GM12865 (cell line): ENCODE data around the gene ZBTB20.

ENCODE experiments used
- DNase-seq: peaks from one replicate; pipeline ENCODE4 v3.0.0; 2010; ENCODE audit warnings: low read depth
- H3K4me3 ChIP-seq: 2 replicates; pipeline ENCODE4 v1.5.1; 2011; ENCODE audit warnings: mild to moderate bottlenecking, low read depth, low read length, control low read depth
- CTCF ChIP-seq: IDR thresholded peaks from 2 replicates; pipeline ENCODE4 v1.5.1; 2011; ENCODE audit warnings: low read length, control low read depth, low read depth, inconsistent platforms; ENCODE audit not compliant: insufficient read depth; ENCODE audit errors: missing control alignments

The ZBTB20 gene

GRCh38 chr3:114454551-114455251 is 692.4 kb downstream of the ZBTB20 start:
- TF ChIP-seq CTCF: no peak
- peak overlapping the region; percentile 75 for H3K4me3 ChIP-seq
- DNase-seq: peak; percentile 65

GRCh38 chr3:114453361-114453780 is 693.7 kb downstream of the ZBTB20 start:
- DNase-seq: no peak
- no peak for TF ChIP-seq CTCF
- peak overlapping the region; percentile 75 for H3K4me3 ChIP-seq

GRCh38 chr3:114452937-114453336 is 694.2 kb downstream of the ZBTB20 start:
- no peak for DNase-seq
- H3K4me3 ChIP-seq: peak overlapping the region; percentile 75
- no peak for TF ChIP-seq CTCF

GRCh38 chr3:114452256-114452655 is 694.8 kb downstream of the ZBTB20 start:
- peak overlapping the region; percentile 75 for H3K4me3 ChIP-seq
- peak; percentile 45 for DNase-seq
- TF ChIP-seq CTCF: no peak

GRCh38 chr3:114451561-114452018 is 695.5 kb downstream of the ZBTB20 start:
- TF ChIP-seq CTCF: no peak
- H3K4me3 ChIP-seq: peak overlapping the region; percentile 75
- DNase-seq: no peak

GRCh38 chr3:114451051-114451451 is 696.0 kb downstream of the ZBTB20 start:
- H3K4me3 ChIP-seq: peak overlapping the region; percentile 75
- no peak for TF ChIP-seq CTCF
- DNase-seq: peak; percentile 31
